Epithelial cell of prostate (primary cell): ENCODE results near the gene PLCH1.

Source experiments
- DNase-seq: peaks from one replicate; pipeline ENCODE4 v3.0.0-alpha.2; 2011; ENCODE audit warnings: low read depth, low spot score
- H3K27ac ChIP-seq: fragments of 450-650 bp; 2 replicates; pipeline ENCODE4 v1.5.1; 2017; ENCODE audit warnings: mild to moderate bottlenecking

PLCH1 gene

GRCh38 chr3:155701882-155702465 is 42.9 kb downstream of the PLCH1 start:
- no peak for DNase-seq
- H3K27ac ChIP-seq, result no peak overlapping the region

- DNase-seq, result no peak
- H3K27ac ChIP-seq, result no peak overlapping the region
These were observed 47.3 kb downstream of the PLCH1 start for GRCh38 chr3:155697542-155697941.

- no peak overlapping the region for H3K27ac ChIP-seq
- DNase-seq, result no peak
These were observed 54.0 kb downstream of the PLCH1 start for GRCh38 chr3:155690921-155691320.

GRCh38 chr3:155688481-155688880 is 56.4 kb downstream of the PLCH1 start:
- DNase-seq, result no peak
- no peak overlapping the region for H3K27ac ChIP-seq

- no peak for DNase-seq
- no peak overlapping the region for H3K27ac ChIP-seq
These were observed 61.5 kb downstream of the PLCH1 start for GRCh38 chr3:155683344-155683720.

GRCh38 chr3:155682426-155683343 is 62.2 kb downstream of the PLCH1 start:
- no peak overlapping the region for H3K27ac ChIP-seq
- DNase-seq, result no peak

GRCh38 chr3:155676252-155676981 is 68.5 kb downstream of the PLCH1 start:
- no peak for DNase-seq
- no peak overlapping the region for H3K27ac ChIP-seq

GRCh38 chr3:155675094-155675493 is 69.8 kb downstream of the PLCH1 start:
- DNase-seq, result no peak
- no peak overlapping the region for H3K27ac ChIP-seq

- H3K27ac ChIP-seq, result no peak overlapping the region
- no peak for DNase-seq
These were observed 71.5 kb downstream of the PLCH1 start for GRCh38 chr3:155673421-155673820.

- no peak overlapping the region for H3K27ac ChIP-seq
- DNase-seq, result no peak
These were observed 74.5 kb downstream of the PLCH1 start for GRCh38 chr3:155670335-155670734.

- no peak overlapping the region for H3K27ac ChIP-seq
- no peak for DNase-seq
These were observed 76.9 kb downstream of the PLCH1 start for GRCh38 chr3:155667988-155668387.

- DNase-seq, result peak; percentile 56
- no peak overlapping the region for H3K27ac ChIP-seq
These were observed 79.8 kb downstream of the PLCH1 start for GRCh38 chr3:155664925-155665695.

- no peak for DNase-seq
- no peak overlapping the region for H3K27ac ChIP-seq
These were observed 81.2 kb downstream of the PLCH1 start for GRCh38 chr3:155663467-155664212.

GRCh38 chr3:155661760-155662159 is 83.1 kb downstream of the PLCH1 start:
- no peak overlapping the region for H3K27ac ChIP-seq
- DNase-seq, result peak; percentile 18

GRCh38 chr3:155661042-155661441 is 83.8 kb downstream of the PLCH1 start:
- H3K27ac ChIP-seq, result no peak overlapping the region
- DNase-seq, result no peak

- no peak for DNase-seq
These were observed 86.1 kb downstream of the PLCH1 start for GRCh38 chr3:155658671-155659261.

GRCh38 chr3:155658006-155658405 is 86.9 kb downstream of the PLCH1 start:
- H3K27ac ChIP-seq, result no peak overlapping the region
- DNase-seq, result no peak

More at GRCh38 chr3:155658671-155659261, 86.1 kb downstream of the PLCH1 start:
- H3K27ac ChIP-seq, result no peak overlapping the region

- H3K27ac ChIP-seq, result no peak overlapping the region
- DNase-seq, result no peak
These were observed 87.7 kb downstream of the PLCH1 start for GRCh38 chr3:155657161-155657560.

- no peak for DNase-seq
- no peak overlapping the region for H3K27ac ChIP-seq
These were observed 88.4 kb downstream of the PLCH1 start for GRCh38 chr3:155656466-155656865.
